PC-9 (cell line): ENCODE data around the gene TVP23B. TPM values are rescaled to one million over a fixed set of nuclear protein-coding genes. Genes with fewer than 3 reads are reported as not detected.
A peak's percentile ranks its signal among the peaks of the same experiment; 100 is the strongest.
"Not testable (repeated sequence)": the region's sequence is repeated elsewhere in the genome, so short reads cannot be mapped to it uniquely, and the experiment has no call there.

Source experiments
- Bru-seq: library from RNA; stranded (reverse); fragments of 400-500 nt; gene quantifications from one replicate; lab custom pipeline; 2021; lab: Mats Ljungman, UMichigan
- BruChase-seq, 2 experiments: library from RNA; stranded (reverse); fragments of 400-500 nt; gene quantifications; one replicate each; lab custom pipeline; 2021; lab: Mats Ljungman, UMichigan
- BruUV-seq: library from RNA; stranded (reverse); fragments of 400-500 nt; replicated peaks from 2 replicates; lab custom pipeline; 2021; lab: Mats Ljungman, UMichigan
- CTCF ChIA-PET: fragments of 300-600 bp; sonication (Branson Sonifier 250); formaldehyde crosslinking; loops from one replicate; lab custom pipeline; 2022; ENCODE audit warnings: antibody characterized with exemption; lab: Charles Lee
- POLR2A ChIA-PET: fragments of 300-600 bp; sonication (Branson Sonifier 250); formaldehyde crosslinking; loops from one replicate; lab custom pipeline; 2022; ENCODE audit warnings: antibody characterized with exemption; ENCODE audit not compliant: unreplicated experiment; lab: Charles Lee
- DNase-seq, 2 experiments: peaks; one replicate each; pipeline versions ENCODE4 v3.0.0 to v3.0.0-alpha.2; 2015 to 2022; ENCODE audit warnings: mixed read lengths in 1 of 2
- H2AFZ ChIP-seq: fragments of 200-600 bp; sonication (generic); 2 replicates; pipeline ENCODE4 v1.8.1; 2017; ENCODE audit warnings: antibody characterized with exemption
- H3F3A ChIP-seq: fragments of 200-600 bp; sonication (generic); 2 replicates; pipeline ENCODE4 v1.8.1; 2017; ENCODE audit warnings: antibody characterized with exemption, mild to moderate bottlenecking, low read depth; ENCODE audit not compliant: insufficient read depth
- H3K27ac ChIP-seq: fragments of 200-600 bp; sonication (generic); 2 replicates; pipeline ENCODE4 v1.6.1; 2016; ENCODE audit warnings: mixed run types
- H3K27me3 ChIP-seq: fragments of 200-600 bp; sonication (generic); 2 replicates; pipeline ENCODE4 v1.6.1; 2016; ENCODE audit warnings: low read depth, mixed run types; ENCODE audit not compliant: insufficient read depth
- H3K36me3 ChIP-seq: fragments of 200-600 bp; sonication (generic); 2 replicates; pipeline ENCODE4 v1.6.1; 2016; ENCODE audit warnings: low read depth, mixed run types
- H3K4me1 ChIP-seq: fragments of 200-600 bp; sonication (generic); replicated peaks from 2 replicates; pipeline ENCODE4 v1.6.1; 2016; ENCODE audit warnings: mixed run types; ENCODE audit not compliant: insufficient read depth
- H3K4me2 ChIP-seq: fragments of 200-600 bp; sonication (generic); 2 replicates; pipeline ENCODE4 v1.6.1; 2017; ENCODE audit warnings: mixed run types
- H3K4me3 ChIP-seq: fragments of 200-600 bp; sonication (generic); 2 replicates; pipeline ENCODE4 v1.6.1; 2016; ENCODE audit warnings: mixed run types
- H3K79me2 ChIP-seq: fragments of 200-600 bp; sonication (generic); 2 replicates; pipeline ENCODE4 v1.6.1; 2017; ENCODE audit warnings: low read depth, mixed run types
- H3K9me2 ChIP-seq: fragments of 200-600 bp; sonication (generic); 2 replicates; pipeline ENCODE4 v1.8.1; 2017; ENCODE audit warnings: mild to moderate bottlenecking; ENCODE audit not compliant: insufficient read depth
- H3K9me3 ChIP-seq: fragments of 200-600 bp; sonication (generic); 2 replicates; pipeline ENCODE4 v1.8.1; 2016; ENCODE audit warnings: low read depth; ENCODE audit not compliant: insufficient read depth
- H4K20me1 ChIP-seq: fragments of 200-600 bp; sonication (generic); 2 replicates; pipeline ENCODE4 v1.8.1; 2017; ENCODE audit not compliant: insufficient read depth
- intact Hi-C: fragments of 100-400 bp; cut with micrococcal nuclease; formaldehyde crosslinking; loops from one replicate; pipeline ENCODE4 v1.10.0; 2022; ENCODE audit not compliant: unreplicated experiment
- long read RNA-seq: library from polyadenylated mRNA; stranded (forward); transcript quantifications from one replicate; pipeline ENCODE4 v2.0.0, GENCODE V29; 2022
- total RNA-seq: library from RNA; stranded (reverse); gene quantifications from 2 replicates; pipeline ENCODE4 v1.2.3, GENCODE V29; 2021

TVP23B gene
- 56.4 and 79.1 TPM in 2 replicates for total RNA-seq
- Bru-seq, nascent RNA = percentile 96 among the genes with signal in this experiment
- percentile 94 among the genes with signal in this experiment for BruChase-seq, experiment 1, labeled RNA remaining after a 2-hour chase
- BruChase-seq, experiment 2, labeled RNA remaining after a 6-hour chase = percentile 92 among the genes with signal in this experiment
- long read RNA-seq, transcript TVP23B-201 (7 exons, 2,064 nt) = major isoform, 222 of 259 reads
- long read RNA-seq, transcript TVP23B-204 (6 exons, 718 nt) = minor isoform, 5 of 259 reads
- long read RNA-seq, partial matches to known transcripts = 20 of 259 reads
- long read RNA-seq, other reads (novel, unspliced or antisense) = 11 of 259 reads

DNA sequence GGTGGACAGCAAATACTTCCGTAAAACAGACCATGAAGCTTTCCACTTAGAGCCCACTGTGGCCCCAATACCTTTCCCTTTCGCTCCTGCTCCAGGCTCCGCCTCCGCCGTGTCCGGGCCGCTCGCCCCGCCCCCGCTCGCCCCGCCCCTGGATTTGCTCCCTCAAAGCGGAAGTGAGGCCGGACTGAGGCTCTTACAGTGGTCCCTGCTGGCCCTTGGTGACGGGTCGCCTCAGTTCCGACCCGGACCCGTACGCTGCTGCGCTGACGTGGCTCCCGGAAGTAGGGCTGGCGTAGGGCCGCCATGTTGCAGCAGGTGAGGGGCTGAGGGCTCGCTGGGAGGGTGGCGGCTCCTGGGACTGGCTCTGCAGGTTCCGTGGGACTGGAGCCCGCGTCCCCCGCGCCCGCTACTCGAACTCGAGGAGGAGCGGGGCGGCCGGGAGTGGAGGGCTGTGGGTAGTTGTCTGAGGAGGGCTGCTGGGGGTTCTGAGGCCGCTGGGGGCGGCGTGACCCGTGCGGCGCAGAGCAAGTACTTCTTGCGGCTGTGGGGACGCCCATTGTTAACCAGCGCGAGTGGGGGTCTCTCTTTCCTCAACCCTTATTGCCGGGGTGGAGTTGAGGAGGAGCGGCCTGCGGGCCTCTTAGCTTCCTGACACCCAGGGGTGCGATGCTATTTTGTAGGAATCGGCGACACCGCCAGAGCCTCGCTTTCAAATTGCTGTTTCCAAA is at the start of gene TVP23B:
TSS of gene TVP23B (plus strand) at position 193 of the 728 bp plus-strand sequence. CDS start at position 304, 111 bp downstream.
- H4K20me1 ChIP-seq, H3K9me3 ChIP-seq, H3K9me2 ChIP-seq, CTCF ChIA-PET, intact Hi-C loops, H3F3A ChIP-seq, H3K27me3 ChIP-seq, BruUV-seq: not testable (repeated sequence)
- Histone ChIP-seq H3K79me2 (peaks cover 50% of the 10 kb centered on the region), H3K27ac (peak within 1 kb of the TSS; percentile 77), H3K4me1 (peaks cover 18% of the 10 kb centered on the region), H3K36me3 (peaks cover 12% of the 10 kb centered on the region), H3K4me2 (peak within 1 kb of the TSS; percentile 85), H2AFZ (peak within 1 kb of the TSS; percentile 67), H3K4me3 (peak within 1 kb of the TSS; percentile 76)
- peak; percentile 92 to 96 for DNase-seq
- POLR2A ChIA-PET = interaction anchor here (0.6 kb wide), 1 partner anchor 43 kb away, joined by 13 read pairs; no protein-coding TSS in a partner anchor

DNA sequence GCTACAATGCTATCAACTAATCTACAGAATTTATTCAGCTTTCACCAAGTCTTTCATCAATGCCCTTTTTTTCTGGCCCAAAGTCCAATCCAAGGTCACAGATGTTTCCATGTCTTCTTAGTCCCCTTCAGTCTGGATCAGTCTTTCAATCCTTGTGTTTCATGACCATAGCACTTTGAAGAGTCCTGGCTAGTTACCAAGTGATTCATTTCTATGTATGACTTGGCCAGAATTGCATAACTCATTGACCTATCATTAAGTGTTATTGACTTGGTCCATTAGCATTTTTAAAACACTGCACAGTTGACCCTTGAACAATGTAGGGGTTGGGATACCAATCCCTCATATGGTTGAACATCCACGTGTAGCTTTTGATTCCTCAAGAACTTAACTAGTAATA is 48.5 kb upstream of the TVP23B start:
- POLR2A ChIA-PET, H3K9me2 ChIP-seq, H3K9me3 ChIP-seq, H3K27me3 ChIP-seq, H3K4me3 ChIP-seq, BruUV-seq, H3K4me2 ChIP-seq, H2AFZ ChIP-seq, CTCF ChIA-PET, H4K20me1 ChIP-seq, intact Hi-C loops, DNase-seq: not testable (repeated sequence)
- H3K27ac ChIP-seq = 0 out of 2 replicates have a peak overlapping the region, but pooled peaks have one; percentile 14
- H3K4me1 ChIP-seq = peaks cover 24% of the 10 kb centered on the region; the same call in 1 of the 2 replicates
- peaks cover 37% of the 10 kb centered on the region for H3F3A ChIP-seq
- H3K79me2 ChIP-seq = peaks cover 18% of the 10 kb centered on the region
- H3K36me3 ChIP-seq = peaks cover 29% of the 10 kb centered on the region

DNA sequence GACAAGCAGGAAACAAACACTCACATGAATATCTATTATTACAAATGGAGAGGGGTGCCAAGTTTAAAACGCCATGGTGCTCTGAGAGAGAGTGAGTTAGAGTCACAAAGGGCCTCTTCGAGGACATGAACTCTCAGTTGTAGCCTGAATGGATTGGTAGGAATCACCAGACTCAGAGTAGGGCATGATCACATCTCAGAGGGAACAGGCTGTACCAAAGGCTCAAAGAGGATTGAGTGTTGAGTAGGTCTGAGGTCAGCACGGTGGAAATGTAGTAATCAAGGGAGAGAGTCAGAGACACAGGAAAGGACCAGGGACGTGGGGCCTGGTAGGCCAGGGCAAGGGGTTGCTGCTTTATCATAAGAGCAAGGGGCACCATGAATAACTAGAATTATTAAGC is 47.6 kb upstream of the TVP23B start:
- peak overlapping the region; percentile 16; the same call in 1 of the 2 replicates for H3K27ac ChIP-seq
- H3K4me3 ChIP-seq, DNase-seq, BruUV-seq, H3K9me2 ChIP-seq, H4K20me1 ChIP-seq, POLR2A ChIA-PET, CTCF ChIA-PET, H3K9me3 ChIP-seq, H3K27me3 ChIP-seq, H3K4me2 ChIP-seq, H2AFZ ChIP-seq, intact Hi-C loops: not testable (repeated sequence)
- H3K79me2 ChIP-seq = peaks cover 16% of the 10 kb centered on the region; the same call in 1 of the 2 replicates
- H3K4me1 ChIP-seq = peaks cover 23% of the 10 kb centered on the region; the same call in 1 of the 2 replicates
- H3F3A ChIP-seq = peaks cover 34% of the 10 kb centered on the region
- peaks cover 27% of the 10 kb centered on the region for H3K36me3 ChIP-seq

DNA sequence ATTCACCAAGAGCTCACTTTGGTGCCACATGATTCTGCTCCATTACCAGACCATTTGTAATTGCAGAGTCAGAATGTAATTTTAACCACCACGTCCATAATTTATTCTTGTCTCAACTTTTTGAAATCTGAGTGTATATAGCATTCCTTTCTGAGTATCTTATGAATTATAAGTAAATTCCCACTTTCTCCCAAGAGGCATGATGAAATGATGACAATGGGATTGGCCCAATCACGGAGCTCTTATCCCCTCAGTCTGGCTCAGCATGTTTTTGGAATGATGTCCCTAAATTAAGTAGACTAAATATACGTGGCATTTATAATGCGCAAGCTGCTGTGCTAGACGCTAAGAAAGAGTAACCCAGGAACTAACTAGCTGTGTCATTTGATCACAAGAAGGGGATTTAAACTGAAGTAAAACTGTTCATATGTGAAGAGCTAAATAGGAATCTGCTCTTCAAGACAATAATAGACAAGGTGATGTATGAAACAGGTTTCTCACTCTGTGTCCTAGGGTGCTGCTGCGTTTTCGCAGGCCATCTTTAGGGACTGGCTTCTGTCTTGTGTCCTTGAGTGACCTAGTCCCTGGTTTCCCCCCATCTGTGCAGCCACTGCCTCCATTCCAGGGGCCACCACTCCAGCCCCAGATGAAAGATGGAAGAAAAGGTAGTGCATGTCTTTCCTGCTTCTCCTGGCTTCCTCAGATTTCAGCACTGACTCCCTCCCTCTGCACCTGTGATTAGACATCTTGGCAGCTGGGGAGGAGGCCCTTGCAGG is 41.2 kb upstream of the TVP23B start:
- DNase-seq, H2AFZ ChIP-seq, H4K20me1 ChIP-seq, intact Hi-C loops, H3K36me3 ChIP-seq, H3K79me2 ChIP-seq, H3K9me3 ChIP-seq, BruUV-seq, H3K9me2 ChIP-seq, H3K4me3 ChIP-seq, CTCF ChIA-PET, H3K27me3 ChIP-seq, H3K4me2 ChIP-seq: not testable (repeated sequence)
- peaks cover 15% of the 10 kb centered on the region for H3K4me1 ChIP-seq
- POLR2A ChIA-PET = interaction anchor here (0.6 kb wide), 1 partner anchor 21 kb away, joined by 4 read pairs; no protein-coding TSS in a partner anchor
- 0 out of 2 replicates have a peak overlapping the region, but pooled peaks have one; percentile 10 for H3K27ac ChIP-seq
- H3F3A ChIP-seq = peaks cover 25% of the 10 kb centered on the region; the same call in 1 of the 2 replicates

DNA sequence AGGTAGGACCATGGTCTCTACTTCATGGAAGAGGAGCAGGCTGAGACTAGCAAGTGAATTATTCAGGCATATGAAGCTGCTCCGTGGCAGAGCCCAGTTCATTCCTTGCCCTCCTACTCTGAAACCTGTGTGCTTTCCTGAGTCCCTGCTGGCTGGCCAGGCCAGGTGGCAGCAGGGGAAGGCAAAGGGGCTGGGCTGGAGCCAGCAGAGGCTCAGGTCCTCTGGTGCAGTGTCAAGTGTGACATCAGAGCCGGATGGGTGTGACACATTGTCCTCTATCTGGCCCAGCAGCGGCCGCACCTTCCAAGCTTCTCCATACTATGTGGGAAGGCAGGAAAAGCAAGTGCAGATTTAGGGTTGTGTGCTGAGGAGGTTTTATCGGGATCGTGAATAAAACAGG is 39.8 kb upstream of the TVP23B start:
- POLR2A ChIA-PET, intact Hi-C loops, H4K20me1 ChIP-seq, H3K36me3 ChIP-seq, H3K4me3 ChIP-seq, CTCF ChIA-PET, H3K4me2 ChIP-seq, H3K9me3 ChIP-seq, H2AFZ ChIP-seq, H3K9me2 ChIP-seq, H3K27me3 ChIP-seq, BruUV-seq, H3K79me2 ChIP-seq: not testable (repeated sequence)
- DNase-seq = peak in 1 of 2 experiments; percentile 76
- Histone ChIP-seq H3K27ac (peak overlapping the region; percentile 31; the same call in 1 of the 2 replicates), H3F3A (peaks cover 21% of the 10 kb centered on the region; the same call in 1 of the 2 replicates), H3K4me1 (peaks cover 18% of the 10 kb centered on the region)

DNA sequence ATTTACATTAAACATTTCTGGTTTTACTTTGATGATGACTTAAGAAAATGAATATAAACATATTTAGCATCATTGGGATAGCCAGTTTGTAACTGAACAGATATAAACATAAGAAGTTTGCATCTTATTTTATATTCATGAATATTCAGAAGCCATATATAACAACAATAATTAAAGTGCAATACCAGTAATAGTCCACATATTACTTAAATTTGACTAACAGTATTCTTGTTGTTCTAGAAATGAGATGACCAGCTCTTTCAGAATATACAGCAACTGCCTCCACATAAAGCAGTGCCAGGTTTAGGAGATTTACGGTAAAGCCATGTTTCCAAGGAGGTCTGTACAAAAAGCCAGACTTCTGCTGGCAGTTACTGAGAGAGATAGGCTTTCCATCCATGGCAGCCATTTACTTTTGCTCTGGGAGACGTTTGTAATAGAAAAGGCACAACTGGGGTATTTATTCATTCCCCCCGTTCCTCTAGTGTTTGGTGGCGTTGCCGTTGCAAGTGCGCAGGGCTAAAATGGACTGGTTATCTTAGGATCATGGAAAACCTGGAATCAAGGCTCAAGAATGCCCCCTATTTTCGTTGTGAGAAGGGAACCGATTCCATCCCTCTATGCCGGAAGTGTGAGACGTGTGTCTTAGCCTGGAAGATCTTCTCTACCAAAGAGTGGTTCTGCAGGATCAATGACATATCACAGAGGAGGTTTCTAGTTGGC is 37.1 kb upstream of the TVP23B start, which contains the start of gene FBXW10:
TSS of gene FBXW10 (plus strand) at position 356 of the 723 bp plus-strand sequence. CDS start at position 547, 191 bp downstream.
- H3K9me2 ChIP-seq, BruUV-seq, DNase-seq, H3K27me3 ChIP-seq, H3K9me3 ChIP-seq, H3K79me2 ChIP-seq, CTCF ChIA-PET, H3K36me3 ChIP-seq, H4K20me1 ChIP-seq, H2AFZ ChIP-seq, intact Hi-C loops, POLR2A ChIA-PET, H3K4me3 ChIP-seq: not testable (repeated sequence)
- Histone ChIP-seq H3K27ac (0 out of 2 replicates have a peak within 1 kb of the TSS, but pooled peaks have one; percentile 12), H3K4me1 (peaks cover 18% of the 10 kb centered on the region), H3K4me2 (peak within 1 kb of the TSS; percentile 22; the same call in 1 of the 2 replicates), H3F3A (peaks cover 20% of the 10 kb centered on the region; the same call in 1 of the 2 replicates)
